WTC11 (cell line): ENCODE results near the gene ATP6V1G2. TPM values are rescaled to one million over a fixed set of nuclear protein-coding genes. Genes with fewer than 3 reads are reported as not detected.

ENCODE experiments used
- ATAC-seq: fragments of 200-7000 bp; cut with Tn5 transposase; 2 replicates; pipeline ENCODE4 v1.10.0; 2021; ENCODE audit warnings: mild to moderate bottlenecking, moderate library complexity
- CTCF ChIA-PET: fragments of 300-600 bp; sonication (Branson Sonifier 250); formaldehyde crosslinking; loops from one replicate; lab custom pipeline; 2021; ENCODE audit warnings: antibody characterized with exemption; lab: Charles Lee
- POLR2A ChIA-PET: fragments of 350-600 bp; sonication (Branson Sonifier 250); formaldehyde crosslinking; loops from one replicate; lab custom pipeline; 2021; ENCODE audit warnings: antibody characterized with exemption; lab: Charles Lee
- DNase-seq: peaks from one replicate; pipeline ENCODE4 v3.0.0; 2021; ENCODE audit warnings: low spot score
- H3K27ac Mint-ChIP-seq: 2 replicates; pipeline ENCODE4 v1.8.0; 2021; ENCODE audit warnings: mixed read lengths
- H3K27me3 Mint-ChIP-seq: 2 replicates; pipeline ENCODE4 v1.8.0; 2021; ENCODE audit warnings: low read depth, mild to moderate bottlenecking, moderate library complexity, mixed read lengths
- H3K36me3 Mint-ChIP-seq: 2 replicates; pipeline ENCODE4 v1.8.0; 2021; ENCODE audit warnings: mixed read lengths
- H3K4me1 Mint-ChIP-seq: 2 replicates; pipeline ENCODE4 v1.8.0; 2022; ENCODE audit warnings: mixed read lengths
- H3K4me3 Mint-ChIP-seq: 2 replicates; pipeline ENCODE4 v1.8.0; 2021; ENCODE audit warnings: mild to moderate bottlenecking, moderate library complexity, mixed read lengths
- H3K9me3 Mint-ChIP-seq: 2 replicates; pipeline ENCODE4 v1.8.0; 2021; ENCODE audit warnings: mixed read lengths
- ATF1 ChIP-seq: sonication (generic); formaldehyde crosslinking; IDR thresholded peaks from 2 replicates; pipeline ENCODE4 v1.8.1; 2023; ENCODE audit warnings: mild to moderate bottlenecking, moderate library complexity, missing genetic modification reagents
- GABPB1 ChIP-seq: sonication (generic); formaldehyde crosslinking; IDR thresholded peaks from 2 replicates; pipeline ENCODE4 v1.8.1; 2023; ENCODE audit warnings: mild to moderate bottlenecking, missing genetic modification reagents
- KAT7 ChIP-seq: sonication (generic); formaldehyde crosslinking; IDR thresholded peaks from 2 replicates; pipeline ENCODE4 v1.8.1; 2023; ENCODE audit warnings: missing genetic modification reagents, mild to moderate bottlenecking, borderline replicate concordance
- NR3C1 ChIP-seq: sonication (generic); formaldehyde crosslinking; conservative IDR thresholded peaks from 2 replicates; pipeline ENCODE4 v1.8.1; 2023; ENCODE audit warnings: low read depth, mild to moderate bottlenecking, missing genetic modification reagents
- RORB ChIP-seq: fragments of 250-450 bp; sonication (Bioruptor Pico); IDR thresholded peaks from 2 replicates; pipeline ENCODE4 v1.9.0; 2021; ENCODE audit warnings: mild to moderate bottlenecking
- ZBTB21 ChIP-seq: sonication (generic); formaldehyde crosslinking; IDR thresholded peaks from 2 replicates; pipeline ENCODE4 v1.8.1; 2023; ENCODE audit warnings: mild to moderate bottlenecking, missing genetic modification reagents, borderline replicate concordance
- ZNF263 ChIP-seq: sonication (generic); formaldehyde crosslinking; IDR thresholded peaks from 2 replicates; pipeline ENCODE4 v1.8.1; 2022; ENCODE audit warnings: low read depth, mild to moderate bottlenecking, moderate library complexity, missing genetic modification reagents
- ZNF423 ChIP-seq: fragments of 250-450 bp; sonication (Bioruptor Pico); IDR thresholded peaks from 2 replicates; pipeline ENCODE4 v2.1.2; 2022; ENCODE audit warnings: mild to moderate bottlenecking, moderate library complexity
- total RNA-seq: library from RNA; stranded (reverse); gene quantifications from 3 replicates; pipeline ENCODE4 v1.2.3, GENCODE V29; 2021
- TF ChIP-seq, protein P1 (sequence below): sonication (generic); formaldehyde crosslinking; IDR thresholded peaks from 2 replicates; pipeline ENCODE4 v1.8.0; 2022; ENCODE audit warnings: missing genetic modification reagents
- TF ChIP-seq, protein P2 (sequence below): fragments of 250-450 bp; sonication (Bioruptor Pico); IDR thresholded peaks from 2 replicates; pipeline ENCODE4 v1.9.0; 2021; ENCODE audit warnings: mild to moderate bottlenecking
- TF ChIP-seq, protein P3 (sequence below): sonication (generic); formaldehyde crosslinking; IDR thresholded peaks from 2 replicates; pipeline ENCODE4 v1.8.1; 2023; ENCODE audit warnings: mild to moderate bottlenecking, missing genetic modification reagents, moderate library complexity
- TF ChIP-seq, protein P4 (sequence below): fragments of 250-450 bp; sonication (Bioruptor Pico); IDR thresholded peaks from 2 replicates; pipeline ENCODE4 v1.8.0; 2021; ENCODE audit warnings: mild to moderate bottlenecking
- TF ChIP-seq, protein P5 (sequence below): sonication (generic); formaldehyde crosslinking; IDR thresholded peaks from 2 replicates; pipeline ENCODE4 v1.8.0; 2023; ENCODE audit warnings: missing genetic modification reagents, mild to moderate bottlenecking, borderline replicate concordance

ATP6V1G2 gene
- total RNA-seq, 1 experiment from 2014 or later: 4.0 TPM

DNA sequence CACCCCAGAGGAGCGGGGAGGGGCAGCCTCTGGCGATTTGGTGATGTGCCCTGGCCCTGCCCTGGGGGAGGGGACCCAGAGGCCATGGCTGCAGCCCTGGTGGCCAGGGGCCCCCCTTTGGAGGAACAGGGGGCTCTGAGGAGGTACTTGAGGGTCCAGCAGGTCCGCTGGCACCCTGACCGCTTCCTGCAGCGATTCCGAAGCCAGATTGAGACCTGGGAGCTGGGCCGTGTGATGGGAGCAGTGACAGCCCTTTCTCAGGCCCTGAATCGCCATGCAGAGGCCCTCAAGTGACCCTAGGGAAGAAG, 11.9 kb upstream of the ATP6V1G2 start:
- peaks cover 17% of the 10 kb centered on the region for H3K36me3 Mint-ChIP-seq
- TF ChIP-seq ZNF263 (CRISPR knock-in tag) (no peak), ZBTB21 (CRISPR knock-in tag) (no peak), NR3C1 (CRISPR knock-in tag) (no peak), ATF1 (CRISPR knock-in tag) (no peak), ZNF423 (CRISPR knock-in tag) (no peak), GABPB1 (no peak), RORB (no peak), KAT7 (CRISPR knock-in tag) (no peak)
- TF ChIP-seq, protein P1, sequence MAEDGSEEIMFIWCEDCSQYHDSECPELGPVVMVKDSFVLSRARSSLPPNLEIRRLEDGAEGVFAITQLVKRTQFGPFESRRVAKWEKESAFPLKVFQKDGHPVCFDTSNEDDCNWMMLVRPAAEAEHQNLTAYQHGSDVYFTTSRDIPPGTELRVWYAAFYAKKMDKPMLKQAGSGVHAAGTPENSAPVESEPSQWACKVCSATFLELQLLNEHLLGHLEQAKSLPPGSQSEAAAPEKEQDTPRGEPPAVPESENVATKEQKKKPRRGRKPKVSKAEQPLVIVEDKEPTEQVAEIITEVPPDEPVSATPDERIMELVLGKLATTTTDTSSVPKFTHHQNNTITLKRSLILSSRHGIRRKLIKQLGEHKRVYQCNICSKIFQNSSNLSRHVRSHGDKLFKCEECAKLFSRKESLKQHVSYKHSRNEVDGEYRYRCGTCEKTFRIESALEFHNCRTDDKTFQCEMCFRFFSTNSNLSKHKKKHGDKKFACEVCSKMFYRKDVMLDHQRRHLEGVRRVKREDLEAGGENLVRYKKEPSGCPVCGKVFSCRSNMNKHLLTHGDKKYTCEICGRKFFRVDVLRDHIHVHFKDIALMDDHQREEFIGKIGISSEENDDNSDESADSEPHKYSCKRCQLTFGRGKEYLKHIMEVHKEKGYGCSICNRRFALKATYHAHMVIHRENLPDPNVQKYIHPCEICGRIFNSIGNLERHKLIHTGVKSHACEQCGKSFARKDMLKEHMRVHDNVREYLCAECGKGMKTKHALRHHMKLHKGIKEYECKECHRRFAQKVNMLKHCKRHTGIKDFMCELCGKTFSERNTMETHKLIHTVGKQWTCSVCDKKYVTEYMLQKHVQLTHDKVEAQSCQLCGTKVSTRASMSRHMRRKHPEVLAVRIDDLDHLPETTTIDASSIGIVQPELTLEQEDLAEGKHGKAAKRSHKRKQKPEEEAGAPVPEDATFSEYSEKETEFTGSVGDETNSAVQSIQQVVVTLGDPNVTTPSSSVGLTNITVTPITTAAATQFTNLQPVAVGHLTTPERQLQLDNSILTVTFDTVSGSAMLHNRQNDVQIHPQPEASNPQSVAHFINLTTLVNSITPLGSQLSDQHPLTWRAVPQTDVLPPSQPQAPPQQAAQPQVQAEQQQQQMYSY (CRISPR knock-in tag): no peak
- TF ChIP-seq, protein P2, sequence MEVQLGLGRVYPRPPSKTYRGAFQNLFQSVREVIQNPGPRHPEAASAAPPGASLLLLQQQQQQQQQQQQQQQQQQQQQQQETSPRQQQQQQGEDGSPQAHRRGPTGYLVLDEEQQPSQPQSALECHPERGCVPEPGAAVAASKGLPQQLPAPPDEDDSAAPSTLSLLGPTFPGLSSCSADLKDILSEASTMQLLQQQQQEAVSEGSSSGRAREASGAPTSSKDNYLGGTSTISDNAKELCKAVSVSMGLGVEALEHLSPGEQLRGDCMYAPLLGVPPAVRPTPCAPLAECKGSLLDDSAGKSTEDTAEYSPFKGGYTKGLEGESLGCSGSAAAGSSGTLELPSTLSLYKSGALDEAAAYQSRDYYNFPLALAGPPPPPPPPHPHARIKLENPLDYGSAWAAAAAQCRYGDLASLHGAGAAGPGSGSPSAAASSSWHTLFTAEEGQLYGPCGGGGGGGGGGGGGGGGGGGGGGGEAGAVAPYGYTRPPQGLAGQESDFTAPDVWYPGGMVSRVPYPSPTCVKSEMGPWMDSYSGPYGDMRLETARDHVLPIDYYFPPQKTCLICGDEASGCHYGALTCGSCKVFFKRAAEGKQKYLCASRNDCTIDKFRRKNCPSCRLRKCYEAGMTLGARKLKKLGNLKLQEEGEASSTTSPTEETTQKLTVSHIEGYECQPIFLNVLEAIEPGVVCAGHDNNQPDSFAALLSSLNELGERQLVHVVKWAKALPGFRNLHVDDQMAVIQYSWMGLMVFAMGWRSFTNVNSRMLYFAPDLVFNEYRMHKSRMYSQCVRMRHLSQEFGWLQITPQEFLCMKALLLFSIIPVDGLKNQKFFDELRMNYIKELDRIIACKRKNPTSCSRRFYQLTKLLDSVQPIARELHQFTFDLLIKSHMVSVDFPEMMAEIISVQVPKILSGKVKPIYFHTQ (CRISPR knock-in tag): no peak
- TF ChIP-seq, protein P3, sequence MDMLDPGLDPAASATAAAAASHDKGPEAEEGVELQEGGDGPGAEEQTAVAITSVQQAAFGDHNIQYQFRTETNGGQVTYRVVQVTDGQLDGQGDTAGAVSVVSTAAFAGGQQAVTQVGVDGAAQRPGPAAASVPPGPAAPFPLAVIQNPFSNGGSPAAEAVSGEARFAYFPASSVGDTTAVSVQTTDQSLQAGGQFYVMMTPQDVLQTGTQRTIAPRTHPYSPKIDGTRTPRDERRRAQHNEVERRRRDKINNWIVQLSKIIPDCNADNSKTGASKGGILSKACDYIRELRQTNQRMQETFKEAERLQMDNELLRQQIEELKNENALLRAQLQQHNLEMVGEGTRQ: no peak
- TF ChIP-seq, protein P4, sequence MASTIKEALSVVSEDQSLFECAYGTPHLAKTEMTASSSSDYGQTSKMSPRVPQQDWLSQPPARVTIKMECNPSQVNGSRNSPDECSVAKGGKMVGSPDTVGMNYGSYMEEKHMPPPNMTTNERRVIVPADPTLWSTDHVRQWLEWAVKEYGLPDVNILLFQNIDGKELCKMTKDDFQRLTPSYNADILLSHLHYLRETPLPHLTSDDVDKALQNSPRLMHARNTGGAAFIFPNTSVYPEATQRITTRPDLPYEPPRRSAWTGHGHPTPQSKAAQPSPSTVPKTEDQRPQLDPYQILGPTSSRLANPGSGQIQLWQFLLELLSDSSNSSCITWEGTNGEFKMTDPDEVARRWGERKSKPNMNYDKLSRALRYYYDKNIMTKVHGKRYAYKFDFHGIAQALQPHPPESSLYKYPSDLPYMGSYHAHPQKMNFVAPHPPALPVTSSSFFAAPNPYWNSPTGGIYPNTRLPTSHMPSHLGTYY: no peak
- TF ChIP-seq, protein P5, sequence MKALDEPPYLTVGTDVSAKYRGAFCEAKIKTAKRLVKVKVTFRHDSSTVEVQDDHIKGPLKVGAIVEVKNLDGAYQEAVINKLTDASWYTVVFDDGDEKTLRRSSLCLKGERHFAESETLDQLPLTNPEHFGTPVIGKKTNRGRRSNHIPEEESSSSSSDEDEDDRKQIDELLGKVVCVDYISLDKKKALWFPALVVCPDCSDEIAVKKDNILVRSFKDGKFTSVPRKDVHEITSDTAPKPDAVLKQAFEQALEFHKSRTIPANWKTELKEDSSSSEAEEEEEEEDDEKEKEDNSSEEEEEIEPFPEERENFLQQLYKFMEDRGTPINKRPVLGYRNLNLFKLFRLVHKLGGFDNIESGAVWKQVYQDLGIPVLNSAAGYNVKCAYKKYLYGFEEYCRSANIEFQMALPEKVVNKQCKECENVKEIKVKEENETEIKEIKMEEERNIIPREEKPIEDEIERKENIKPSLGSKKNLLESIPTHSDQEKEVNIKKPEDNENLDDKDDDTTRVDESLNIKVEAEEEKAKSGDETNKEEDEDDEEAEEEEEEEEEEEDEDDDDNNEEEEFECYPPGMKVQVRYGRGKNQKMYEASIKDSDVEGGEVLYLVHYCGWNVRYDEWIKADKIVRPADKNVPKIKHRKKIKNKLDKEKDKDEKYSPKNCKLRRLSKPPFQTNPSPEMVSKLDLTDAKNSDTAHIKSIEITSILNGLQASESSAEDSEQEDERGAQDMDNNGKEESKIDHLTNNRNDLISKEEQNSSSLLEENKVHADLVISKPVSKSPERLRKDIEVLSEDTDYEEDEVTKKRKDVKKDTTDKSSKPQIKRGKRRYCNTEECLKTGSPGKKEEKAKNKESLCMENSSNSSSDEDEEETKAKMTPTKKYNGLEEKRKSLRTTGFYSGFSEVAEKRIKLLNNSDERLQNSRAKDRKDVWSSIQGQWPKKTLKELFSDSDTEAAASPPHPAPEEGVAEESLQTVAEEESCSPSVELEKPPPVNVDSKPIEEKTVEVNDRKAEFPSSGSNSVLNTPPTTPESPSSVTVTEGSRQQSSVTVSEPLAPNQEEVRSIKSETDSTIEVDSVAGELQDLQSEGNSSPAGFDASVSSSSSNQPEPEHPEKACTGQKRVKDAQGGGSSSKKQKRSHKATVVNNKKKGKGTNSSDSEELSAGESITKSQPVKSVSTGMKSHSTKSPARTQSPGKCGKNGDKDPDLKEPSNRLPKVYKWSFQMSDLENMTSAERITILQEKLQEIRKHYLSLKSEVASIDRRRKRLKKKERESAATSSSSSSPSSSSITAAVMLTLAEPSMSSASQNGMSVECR (CRISPR knock-in tag): no peak
- no peaks in the 10 kb centered on the region; the same call in 1 of the 2 replicates for H3K27me3 Mint-ChIP-seq
- DNase-seq: no peak
- no peak overlapping the region for H3K27ac Mint-ChIP-seq
- ChIA-PET CTCF (interaction anchor here (0.9 to 1.4 kb wide), 4 partner anchors 12 to 40 kb away, joined by 3 to 4 read pairs (median 4); partner anchors contain the start of genes ATP6V1G2 and LST1), POLR2A (interaction anchor here (1.3 kb wide), 1 partner anchor 23 kb away, joined by 3 read pairs; no protein-coding TSS in a partner anchor)
- peaks cover 9% of the 10 kb centered on the region for H3K4me1 Mint-ChIP-seq
- H3K4me3 Mint-ChIP-seq: no peak overlapping the region
- H3K9me3 Mint-ChIP-seq: no peaks in the 10 kb centered on the region
- no peak for ATAC-seq
